Gastrocnemius medialis (tissue), 4 donors: ENCODE results near the gene KPNA2.

Source experiments
- POLR2A ChIP-seq, 2 donors: fragments of 450-650 bp; IDR thresholded peaks; one replicate each; pipeline ENCODE4 v1.6.1; 2017; ENCODE audit warnings: antibody characterized with exemption in 2 of 2, mild to moderate bottlenecking in 2 of 2, moderate library complexity in 2 of 2
- TF ChIP-seq, protein P1 (sequence below), 5 experiments: fragments of 450-650 bp in 3 of 5; fragments of 200-600 bp in 2 of 5; sonication (generic) in 2 of 5; IDR thresholded peaks in 4 of 5; conservative IDR thresholded peaks in 1 of 5; 1 replicate in 4 of 5; 2 replicates in 1 of 5; pipeline ENCODE4 v1.5.1; 2016 to 2019; ENCODE audit warnings: antibody characterized with exemption in 5 of 5, mild to moderate bottlenecking in 3 of 5, moderate library complexity in 3 of 5

DNA sequence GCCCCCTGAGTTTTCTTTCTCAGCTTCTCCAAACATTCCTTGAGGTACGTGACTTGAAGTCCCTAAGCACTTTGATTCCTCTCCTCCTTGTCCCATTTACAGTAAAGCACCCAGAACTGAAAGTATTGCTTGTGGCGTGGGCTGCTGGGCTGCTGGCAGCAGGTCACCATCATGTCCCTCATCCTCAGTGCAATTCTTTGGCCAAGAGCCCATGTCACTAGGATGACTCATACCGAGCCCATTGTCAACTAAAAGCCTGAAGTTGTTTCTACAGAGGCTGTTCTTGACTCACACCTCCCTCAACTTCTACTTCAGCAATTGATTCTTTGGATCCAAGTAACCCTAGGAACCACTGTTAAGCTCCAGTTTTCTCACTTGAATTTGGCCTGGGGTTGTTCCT, 54.3 kb downstream of the KPNA2 start:
- TF ChIP-seq, protein P1, sequence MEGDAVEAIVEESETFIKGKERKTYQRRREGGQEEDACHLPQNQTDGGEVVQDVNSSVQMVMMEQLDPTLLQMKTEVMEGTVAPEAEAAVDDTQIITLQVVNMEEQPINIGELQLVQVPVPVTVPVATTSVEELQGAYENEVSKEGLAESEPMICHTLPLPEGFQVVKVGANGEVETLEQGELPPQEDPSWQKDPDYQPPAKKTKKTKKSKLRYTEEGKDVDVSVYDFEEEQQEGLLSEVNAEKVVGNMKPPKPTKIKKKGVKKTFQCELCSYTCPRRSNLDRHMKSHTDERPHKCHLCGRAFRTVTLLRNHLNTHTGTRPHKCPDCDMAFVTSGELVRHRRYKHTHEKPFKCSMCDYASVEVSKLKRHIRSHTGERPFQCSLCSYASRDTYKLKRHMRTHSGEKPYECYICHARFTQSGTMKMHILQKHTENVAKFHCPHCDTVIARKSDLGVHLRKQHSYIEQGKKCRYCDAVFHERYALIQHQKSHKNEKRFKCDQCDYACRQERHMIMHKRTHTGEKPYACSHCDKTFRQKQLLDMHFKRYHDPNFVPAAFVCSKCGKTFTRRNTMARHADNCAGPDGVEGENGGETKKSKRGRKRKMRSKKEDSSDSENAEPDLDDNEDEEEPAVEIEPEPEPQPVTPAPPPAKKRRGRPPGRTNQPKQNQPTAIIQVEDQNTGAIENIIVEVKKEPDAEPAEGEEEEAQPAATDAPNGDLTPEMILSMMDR (IDR thresholded peaks at IDR 0.05 in 4 of 5, conservative IDR thresholded peaks at IDR 0.05 in 1 of 5), result no peak
- no peak for TF ChIP-seq POLR2A (IDR thresholded peaks at IDR 0.05)
